NCI-H187 (cell line): ENCODE results near the gene SIPA1.

Experiments used
- DNase-seq, 2 experiments: peaks; one replicate each; lab custom pipeline; 2025; lab: John Stamatoyannopoulos, UW

Gene SIPA1

DNA sequence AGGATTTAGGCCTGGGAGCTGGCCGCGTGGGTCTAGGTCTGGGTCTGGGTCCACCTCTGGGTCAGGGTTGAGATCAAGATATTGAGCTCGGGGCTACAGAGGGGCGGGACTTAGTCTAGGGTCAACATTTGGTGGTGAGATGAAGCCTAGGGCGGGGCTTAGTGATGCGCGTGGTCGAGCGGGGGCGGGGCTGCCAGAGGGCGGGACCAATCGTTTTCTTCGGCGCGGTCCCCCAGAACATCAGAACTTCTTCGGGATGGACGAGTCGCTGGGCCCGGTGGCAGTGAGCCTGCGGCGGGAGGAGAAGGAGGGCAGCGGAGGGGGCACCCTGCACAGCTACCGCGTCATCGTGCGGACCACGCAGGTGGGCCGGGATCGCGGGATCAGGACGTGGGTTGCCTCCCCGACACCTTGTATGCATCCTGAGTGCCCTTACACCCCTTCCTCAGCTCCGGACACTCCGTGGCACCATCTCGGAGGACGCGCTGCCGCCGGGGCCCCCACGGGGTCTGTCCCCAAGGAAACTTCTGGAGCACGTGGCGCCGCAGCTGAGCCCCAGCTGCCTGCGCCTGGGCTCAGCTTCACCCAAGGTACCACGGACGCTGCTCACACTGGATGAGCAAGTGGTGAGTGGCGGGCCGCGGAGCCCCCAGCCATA is 4.2 kb downstream of the SIPA1 start:
- DNase-seq = no peak

DNA sequence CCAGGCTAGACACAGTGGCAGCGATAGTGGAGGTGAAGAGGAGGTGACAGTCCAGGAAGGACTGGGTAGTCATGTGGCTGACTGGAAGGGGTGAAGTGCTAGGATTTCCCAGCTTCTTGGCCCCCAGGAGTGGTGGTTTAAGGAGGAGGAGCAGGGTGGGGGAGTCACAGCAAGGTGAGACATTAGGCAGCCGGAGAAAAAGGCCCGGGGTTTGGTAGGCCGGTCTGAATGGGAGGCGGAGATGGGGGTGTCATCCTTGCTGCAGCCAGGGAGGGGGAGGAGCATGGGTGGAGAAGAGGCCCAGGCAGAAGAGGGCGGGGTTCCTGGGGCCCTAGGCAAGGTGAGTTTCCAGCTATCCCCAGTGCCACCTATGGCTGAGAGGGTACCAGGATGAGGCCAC is 6.1 kb downstream of the SIPA1 start:
- no peak for DNase-seq

DNA sequence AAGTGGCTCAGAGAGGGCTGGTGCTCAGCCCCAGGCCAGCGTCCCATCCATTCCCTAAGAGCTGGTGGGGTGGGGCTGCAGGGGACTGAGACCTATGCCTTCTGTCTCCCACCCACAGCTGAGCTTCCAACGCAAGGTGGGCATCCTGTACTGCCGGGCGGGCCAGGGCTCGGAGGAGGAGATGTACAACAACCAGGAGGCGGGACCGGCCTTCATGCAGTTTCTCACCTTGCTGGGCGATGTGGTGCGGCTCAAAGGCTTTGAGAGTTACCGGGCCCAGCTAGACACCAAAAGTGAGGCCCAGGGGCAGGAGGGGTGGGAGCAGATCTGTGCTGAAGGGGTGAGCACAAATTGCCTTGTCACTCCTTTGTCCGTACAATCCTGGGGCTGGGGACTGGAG is 6.9 kb downstream of the SIPA1 start:
- no peak for DNase-seq

DNA sequence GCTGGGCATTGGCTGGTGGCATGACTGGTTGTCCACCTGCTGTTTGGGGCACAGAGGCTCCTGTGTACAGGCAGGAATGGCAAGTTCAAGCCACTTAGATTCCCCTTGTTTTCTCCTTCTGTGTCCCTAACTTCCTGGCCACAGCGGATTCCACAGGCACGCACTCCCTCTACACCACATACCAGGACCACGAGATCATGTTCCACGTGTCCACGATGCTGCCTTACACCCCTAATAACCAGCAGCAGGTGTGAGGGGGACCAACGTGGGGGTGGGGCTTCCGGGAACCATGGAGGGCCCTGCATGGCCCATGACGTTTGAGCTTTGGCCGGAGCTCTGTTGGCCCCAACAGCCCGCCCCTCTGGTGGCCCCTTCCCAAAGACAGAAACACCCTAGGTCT is 7.8 kb downstream of the SIPA1 start:
- DNase-seq = no peak

DNA sequence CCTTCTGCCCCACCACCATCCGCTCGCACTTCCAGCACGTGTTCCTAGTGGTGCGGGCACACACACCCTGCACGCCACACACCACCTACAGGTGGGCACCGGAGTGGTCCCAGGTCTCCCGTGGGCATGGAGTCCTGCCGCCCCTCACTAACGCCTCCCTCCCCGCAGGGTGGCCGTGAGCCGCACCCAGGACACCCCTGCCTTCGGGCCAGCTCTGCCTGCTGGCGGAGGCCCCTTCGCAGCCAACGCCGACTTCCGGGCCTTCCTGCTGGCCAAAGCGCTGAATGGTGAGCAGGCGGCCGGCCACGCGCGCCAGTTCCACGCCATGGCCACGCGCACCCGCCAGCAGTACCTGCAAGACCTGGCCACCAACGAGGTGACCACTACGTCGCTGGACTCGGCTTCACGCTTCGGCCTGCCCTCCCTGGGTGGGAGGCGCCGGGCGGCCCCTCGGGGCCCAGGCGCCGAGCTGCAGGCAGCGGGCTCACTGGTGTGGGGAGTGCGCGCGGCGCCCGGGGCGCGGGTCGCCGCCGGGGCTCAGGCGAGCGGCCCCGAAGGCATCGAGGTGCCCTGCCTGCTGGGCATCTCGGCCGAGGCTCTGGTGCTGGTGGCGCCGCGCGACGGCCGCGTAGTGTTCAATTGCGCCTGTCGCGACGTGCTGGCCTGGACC is 8.5 kb downstream of the SIPA1 start:
- no peak for DNase-seq

DNA sequence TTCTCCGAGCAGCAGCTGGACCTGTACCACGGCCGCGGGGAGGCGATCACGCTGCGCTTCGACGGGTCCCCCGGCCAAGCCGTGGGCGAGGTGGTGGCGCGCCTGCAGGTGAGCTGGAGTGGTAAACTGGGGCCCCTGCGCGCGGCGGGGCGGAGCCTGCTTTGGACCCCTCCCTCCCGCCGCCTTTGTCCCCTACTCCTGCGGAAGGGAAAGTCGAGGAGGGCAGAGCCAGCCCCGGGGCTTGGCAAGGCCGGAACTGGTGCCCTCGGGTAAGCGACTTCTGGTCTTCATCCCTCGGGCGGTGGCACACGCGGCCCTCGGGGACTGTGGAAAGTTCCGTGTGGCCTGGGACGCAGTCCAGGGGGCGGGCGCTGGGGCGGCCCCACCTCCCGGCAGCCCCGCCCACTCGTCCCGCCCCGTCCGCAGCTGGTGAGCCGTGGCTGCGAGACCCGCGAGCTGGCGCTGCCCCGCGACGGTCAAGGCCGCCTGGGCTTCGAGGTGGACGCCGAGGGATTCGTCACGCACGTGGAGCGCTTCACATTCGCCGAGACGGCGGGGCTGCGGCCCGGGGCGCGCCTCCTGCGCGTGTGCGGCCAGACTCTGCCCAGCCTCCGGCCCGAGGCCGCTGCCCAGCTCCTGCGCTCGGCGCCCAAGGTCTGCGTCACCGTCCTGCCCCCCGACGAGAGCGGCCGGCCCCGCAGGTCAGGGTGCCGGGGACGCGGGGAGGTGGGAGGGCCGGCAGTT is 9.2 kb downstream of the SIPA1 start:
- DNase-seq = peak in 1 of 2 experiments; percentile 11

DNA sequence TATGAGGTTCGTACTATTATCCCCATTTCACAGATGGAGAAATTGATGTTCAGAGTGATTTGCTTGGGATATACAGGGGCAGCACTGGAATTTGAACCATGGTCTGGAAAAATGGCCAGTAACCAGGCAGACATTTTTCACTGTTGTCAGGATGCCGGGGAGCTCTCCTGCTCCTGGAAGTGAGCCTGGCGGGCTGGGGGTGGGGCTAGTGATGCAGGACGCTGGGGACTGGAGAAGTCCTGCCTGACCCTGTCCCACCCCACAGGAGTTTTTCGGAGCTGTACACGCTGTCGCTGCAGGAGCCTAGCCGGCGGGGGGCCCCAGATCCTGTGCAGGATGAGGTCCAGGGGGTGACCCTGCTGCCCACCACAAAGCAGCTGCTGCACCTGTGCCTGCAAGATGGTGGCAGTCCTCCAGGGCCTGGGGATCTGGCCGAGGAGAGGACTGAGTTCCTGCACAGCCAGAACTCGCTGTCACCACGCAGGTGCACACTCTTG is 11.1 kb downstream of the SIPA1 start:
- no peak for DNase-seq

DNA sequence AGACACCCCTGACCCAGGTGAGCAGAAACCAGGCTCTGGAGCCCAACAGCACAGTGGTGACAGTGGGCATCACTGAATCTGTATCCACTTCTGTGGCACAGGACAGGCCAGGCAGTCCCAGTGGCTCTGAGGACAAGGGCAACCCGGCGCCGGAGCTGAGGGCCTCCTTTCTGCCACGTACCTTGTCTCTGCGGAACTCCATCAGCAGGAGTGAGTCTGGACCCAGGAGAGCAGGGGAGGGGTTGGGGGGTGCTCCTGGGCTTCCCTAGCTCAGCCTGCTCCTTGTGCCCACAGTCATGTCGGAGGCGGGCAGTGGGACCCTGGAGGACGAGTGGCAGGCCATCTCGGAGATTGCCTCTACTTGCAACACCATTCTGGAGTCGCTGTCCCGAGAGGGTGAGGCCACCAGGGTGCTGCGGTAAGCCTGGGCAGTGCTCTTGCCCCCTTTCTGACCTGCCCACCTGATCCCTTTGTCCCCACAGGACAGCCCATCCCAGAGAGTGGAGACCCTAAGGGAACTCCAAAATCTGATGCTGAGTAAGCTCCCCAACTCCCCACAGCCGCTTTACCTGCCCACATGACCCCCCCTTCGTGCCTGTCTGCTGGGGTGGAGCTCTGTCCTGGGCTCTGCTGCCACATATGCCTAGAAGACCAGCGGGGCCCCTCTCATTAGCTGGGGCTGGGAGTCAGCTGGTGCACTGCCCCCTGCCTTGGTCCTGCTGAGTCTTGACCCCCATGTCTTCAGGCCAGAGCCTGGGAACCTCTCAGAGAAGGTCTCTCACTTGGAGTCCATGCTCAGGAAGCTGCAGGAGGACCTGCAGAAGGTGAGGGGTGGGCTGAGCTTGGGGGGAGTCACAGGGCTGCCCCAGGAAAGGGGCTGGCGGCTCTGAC is 12.0 kb downstream of the SIPA1 start:
- no peak for DNase-seq

DNA sequence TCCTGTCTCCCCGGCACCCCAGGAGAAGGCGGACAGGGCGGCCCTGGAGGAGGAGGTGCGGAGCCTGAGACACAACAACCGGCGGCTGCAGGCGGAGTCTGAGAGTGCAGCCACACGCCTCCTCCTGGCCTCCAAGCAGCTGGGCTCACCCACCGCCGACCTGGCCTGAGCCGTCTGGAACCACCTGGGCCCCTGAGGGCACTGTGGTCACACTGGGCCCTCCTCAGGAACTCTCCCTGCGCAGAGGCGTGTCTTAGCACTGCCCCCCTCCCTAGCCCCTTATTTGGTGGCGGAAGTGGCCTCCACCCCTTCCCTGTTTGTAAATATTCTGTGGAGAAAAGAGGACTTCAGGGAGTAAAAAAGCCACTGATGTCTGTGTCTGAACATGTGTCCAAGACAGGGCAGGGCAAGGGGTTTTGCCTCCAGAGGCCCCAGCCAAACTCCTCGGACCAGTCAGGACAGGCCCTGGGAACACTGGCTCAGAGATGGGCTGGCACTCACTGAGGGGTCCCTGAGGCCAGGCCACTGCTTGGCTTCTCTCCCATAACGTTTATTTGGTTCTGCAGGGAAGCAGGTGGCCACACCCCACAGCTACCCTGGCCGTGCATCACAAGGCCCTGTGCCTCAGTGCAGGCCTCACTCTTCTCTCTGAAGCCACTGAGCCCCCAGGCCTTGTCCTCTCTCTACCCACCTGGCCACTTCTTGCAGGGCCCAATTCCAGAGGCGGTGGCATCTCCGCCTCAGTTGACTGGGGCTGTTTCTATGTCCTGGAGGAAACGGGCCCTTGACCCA is 12.8 kb downstream of the SIPA1 start:
- no peak for DNase-seq

DNA sequence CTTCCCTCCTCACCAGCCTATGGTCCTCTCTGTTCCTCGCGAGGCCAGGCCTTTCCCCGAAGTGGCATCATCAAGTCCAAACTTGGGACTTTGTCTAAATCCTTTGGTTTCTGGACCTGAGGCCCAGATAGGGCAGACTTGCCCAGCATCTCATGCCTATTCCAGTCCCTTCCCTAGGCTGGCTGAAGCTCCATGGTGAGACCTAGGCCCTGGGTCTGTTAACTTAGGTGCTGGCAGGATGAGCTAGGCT is 13.4 kb downstream of the SIPA1 start:
- no peak for DNase-seq

DNA sequence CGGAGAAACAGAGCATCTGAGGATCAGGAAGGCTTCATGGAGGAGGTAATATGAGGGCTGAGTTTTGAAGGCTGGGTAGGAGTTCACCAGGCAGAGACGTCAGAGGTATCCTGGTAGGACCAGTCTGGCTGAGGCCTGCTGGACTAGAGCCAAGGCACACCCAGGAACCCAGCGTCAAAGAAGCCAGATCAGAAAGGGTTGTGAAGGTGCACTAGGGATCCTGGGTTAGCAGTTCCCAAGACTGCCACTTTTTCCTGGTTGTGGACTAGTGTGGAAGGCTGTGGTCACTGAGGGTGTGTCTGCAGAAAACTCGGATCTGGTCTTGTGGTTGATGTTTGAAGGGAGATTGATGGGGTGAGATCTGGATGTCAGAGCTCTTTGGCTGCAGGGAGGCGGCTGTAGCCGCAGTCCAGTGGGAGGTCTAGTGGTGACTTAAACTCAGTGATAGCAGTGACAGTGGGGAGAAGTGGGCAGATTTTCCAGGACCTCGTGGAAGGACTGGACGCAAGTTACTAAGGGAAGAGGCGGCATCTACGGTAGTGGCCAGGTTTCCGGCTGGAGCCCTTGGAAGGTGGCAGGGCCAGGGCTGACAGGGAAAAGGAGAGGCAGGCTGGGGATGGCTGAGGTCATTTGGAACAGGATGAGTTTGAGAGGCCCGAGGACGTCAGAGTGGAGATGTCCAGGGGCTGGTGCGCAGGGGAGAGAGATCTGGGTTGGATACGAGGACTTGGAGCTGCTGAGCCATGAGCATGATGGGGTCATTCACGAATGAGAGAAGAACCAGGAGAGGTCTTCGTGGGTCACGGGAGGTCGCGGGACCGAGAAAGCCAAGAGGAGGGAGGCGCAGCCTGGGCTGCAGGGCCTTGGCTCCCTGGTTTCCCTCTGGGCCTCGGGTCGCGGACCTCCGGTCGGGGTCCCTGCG is 13.9 kb downstream of the SIPA1 start:
- DNase-seq = no peak

DNA sequence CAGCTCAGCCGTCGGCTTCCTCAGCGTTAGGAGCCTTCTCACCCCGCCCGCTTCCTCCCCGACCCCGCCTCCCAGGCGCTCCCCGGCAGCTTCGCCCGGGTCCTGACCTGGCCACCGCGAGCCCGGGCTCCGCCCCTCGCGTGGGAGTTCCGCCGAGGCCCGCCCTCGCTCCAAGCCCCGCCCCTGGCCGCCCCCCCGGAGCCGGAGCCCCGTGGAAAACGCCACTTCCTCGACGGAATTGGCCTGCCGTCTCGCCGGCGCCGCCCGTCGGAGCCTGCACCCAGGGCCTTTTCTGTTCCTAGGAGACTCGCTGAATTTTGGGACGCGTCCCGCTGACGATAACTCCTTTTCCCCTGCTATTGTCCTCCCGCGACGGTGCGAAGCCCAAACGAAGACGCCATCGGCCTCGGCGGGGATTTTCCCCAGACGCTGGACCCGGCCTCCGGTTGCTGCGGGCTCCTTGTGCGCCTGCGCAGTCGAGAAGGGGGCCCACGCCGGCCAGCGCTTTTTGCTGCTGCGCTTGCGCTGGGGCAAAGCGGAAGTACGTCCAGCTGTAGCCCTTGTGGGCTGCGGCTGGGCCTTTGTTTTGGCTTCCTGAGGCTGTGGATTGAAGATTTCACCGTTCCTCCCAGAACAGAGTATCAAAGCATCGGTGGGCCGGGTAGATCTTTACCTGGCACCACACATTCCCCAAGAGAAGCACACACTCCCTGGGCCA is 14.8 kb downstream of the SIPA1 start:
- peak; percentile 66 to 73 for DNase-seq

DNA sequence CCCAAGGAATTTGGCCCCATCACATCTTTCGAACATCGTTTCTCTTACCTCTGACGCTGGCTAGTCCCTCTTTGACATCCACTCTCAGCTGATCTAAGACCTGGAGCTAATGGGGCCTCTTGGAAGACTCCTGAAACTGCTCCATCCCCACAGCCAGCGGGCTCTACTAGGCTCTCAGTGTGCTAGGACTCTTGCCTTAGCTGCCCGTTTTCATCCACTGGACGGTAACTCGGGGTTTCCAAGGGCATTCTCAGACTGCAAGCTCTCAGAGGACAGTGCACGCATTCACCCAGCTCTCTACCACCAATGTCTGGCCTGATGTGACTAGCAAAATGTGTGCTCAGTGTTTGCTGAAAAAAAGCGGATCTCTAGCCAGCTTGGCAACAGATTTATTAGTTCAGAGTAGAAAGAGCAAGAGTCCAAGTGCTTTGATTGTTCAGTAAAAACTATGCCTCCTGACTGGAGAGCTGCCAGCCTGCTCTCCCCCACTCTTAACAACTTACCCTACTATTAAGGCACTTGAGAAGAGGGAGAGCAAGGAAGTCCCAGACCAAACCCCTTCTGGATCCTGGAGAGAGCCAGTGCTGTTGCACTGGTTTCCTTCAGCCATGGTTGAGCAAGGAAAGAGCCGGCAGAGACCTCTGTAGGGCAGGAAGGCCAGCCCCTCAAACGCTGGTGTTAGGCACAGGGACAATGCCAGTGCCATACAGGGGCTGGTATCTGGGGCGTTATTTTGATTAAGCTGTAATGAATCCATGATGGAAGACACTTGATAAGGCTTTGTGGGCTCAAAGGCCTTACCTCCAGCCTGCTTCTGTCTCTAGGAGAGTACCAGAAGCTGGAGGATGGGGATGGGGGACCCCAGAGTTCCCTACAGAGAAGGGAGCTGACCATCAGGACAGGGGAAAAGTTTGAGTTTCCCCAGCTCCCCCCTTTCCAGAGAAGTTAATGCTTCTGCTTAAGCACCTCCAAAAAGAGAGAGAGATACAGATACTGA is 15.6 kb downstream of the SIPA1 start:
- no peak for DNase-seq

DNA sequence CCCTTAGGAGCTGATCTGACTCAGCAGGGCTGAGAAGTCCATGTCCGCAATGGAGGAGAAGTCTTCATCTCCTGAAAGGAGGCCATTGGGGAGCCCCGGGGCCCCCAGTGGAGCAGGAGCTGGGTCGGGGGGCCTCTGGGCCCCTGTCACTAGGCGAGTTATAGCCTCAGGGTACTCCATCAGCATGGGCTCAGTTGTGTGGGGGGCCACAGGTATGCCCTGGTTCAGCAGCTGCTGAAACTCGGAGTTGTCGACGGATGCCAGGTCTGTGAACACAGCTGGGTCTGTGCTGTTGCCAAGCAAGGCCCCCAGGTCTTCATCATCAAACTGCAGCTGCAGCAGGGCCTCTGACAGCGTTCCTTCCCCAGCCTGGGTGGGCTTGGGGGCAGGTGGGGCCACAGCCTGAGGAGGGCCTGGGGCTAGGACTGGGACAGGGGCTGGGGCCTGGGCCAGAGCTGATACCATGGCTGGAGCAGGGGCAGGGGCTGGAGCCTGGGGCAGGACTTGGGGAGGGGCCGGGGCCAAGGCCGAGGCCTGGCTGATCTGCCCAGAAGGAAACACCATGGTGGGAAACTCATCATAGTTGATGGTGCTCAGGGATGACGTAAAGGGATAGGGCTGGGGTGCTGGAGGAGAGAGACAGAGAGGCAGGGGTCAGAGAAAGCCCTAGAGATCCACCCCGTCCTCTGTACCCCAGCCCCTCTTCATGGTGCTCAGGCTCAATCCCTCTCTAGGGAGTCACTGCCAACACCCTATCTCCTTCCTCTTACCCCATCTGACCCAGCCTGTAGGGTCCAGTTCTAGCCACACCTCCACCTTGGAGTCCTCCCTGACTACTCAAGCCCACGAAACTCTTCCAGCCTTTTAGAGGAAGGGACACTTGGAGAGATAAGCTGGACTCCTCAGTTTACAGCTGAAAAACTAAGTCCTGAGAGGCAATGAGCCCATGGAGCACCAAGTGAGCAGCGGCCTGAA is 16.8 kb downstream of the SIPA1 start:
- DNase-seq = no peak

DNA sequence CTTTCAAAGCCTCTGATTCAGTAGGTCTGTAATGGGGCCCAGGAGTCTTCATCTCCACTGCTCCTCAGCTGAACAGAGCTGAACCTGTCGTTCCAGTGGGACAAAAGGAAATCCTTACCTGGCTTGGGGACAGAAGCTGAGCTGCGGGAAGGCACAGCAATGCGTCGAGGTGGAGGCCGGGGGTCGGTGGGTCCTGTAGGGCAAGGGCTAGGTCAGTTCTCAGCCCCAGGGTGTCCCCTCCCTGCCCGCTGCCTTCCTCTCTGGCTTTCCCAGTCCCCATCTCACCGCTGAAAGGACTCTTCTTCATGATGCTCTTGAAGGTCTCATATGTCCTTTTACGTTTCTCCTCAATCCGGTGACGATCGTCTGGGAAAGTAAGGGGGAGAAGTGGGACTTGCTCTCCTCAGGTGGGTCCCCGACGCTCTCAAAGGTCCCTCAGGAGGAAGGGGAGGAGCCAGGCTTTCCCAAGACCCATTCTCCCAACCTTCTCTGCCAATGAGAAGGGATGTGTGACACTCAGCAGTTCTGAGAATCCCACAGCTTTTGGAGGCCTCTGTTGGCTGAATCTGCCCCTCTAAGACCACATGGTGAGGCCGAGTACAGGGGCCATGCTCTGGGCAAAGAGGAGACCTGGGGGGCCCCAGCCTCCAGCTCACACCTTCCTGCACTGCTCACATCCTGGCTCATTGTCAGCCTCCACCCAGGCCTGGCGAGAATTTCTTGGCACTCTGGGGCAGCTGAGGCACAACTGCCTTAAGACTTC is 17.9 kb downstream of the SIPA1 start:
- no peak for DNase-seq

DNA sequence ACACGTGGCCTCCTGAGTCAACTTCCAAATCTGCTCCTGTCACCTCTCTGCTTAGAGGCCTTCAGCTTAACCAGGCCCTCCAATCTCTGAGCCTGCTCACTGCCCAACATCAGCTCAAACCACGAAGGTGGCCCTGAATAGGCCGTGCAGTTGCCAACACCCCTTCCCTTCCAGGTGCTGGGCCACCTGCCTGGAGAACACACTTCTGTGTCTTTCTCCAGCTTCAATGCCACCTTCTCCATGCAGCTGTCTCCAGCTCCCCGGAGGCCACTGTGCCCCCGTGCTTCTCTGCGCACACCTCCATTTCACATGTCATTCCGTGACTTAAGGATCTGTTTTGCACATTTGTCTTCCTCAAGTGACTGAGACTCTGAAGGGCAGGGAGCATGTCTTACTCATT is 19.5 kb downstream of the SIPA1 start:
- DNase-seq = no peak
